DOHH2 (cell line): ENCODE measurements around the gene SMARCA2.

Source experiments
- EZH2phosphoT487 ChIP-seq: fragments of 200-600 bp; sonication (generic); IDR thresholded peaks from 2 replicates; pipeline ENCODE4 v1.6.1; 2017; ENCODE audit warnings: borderline replicate concordance, mild to moderate bottlenecking, antibody characterized with exemption, low read length, moderate library complexity, mixed read lengths
- TF ChIP-seq, protein P1 (sequence below): fragments of 200-600 bp; sonication (generic); IDR thresholded peaks from one replicate; pipeline ENCODE4 v1.5.1; 2014; ENCODE audit warnings: antibody characterized with exemption, mild to moderate bottlenecking, low read depth, low read length; ENCODE audit not compliant: poor library complexity, severe bottlenecking

DNA sequence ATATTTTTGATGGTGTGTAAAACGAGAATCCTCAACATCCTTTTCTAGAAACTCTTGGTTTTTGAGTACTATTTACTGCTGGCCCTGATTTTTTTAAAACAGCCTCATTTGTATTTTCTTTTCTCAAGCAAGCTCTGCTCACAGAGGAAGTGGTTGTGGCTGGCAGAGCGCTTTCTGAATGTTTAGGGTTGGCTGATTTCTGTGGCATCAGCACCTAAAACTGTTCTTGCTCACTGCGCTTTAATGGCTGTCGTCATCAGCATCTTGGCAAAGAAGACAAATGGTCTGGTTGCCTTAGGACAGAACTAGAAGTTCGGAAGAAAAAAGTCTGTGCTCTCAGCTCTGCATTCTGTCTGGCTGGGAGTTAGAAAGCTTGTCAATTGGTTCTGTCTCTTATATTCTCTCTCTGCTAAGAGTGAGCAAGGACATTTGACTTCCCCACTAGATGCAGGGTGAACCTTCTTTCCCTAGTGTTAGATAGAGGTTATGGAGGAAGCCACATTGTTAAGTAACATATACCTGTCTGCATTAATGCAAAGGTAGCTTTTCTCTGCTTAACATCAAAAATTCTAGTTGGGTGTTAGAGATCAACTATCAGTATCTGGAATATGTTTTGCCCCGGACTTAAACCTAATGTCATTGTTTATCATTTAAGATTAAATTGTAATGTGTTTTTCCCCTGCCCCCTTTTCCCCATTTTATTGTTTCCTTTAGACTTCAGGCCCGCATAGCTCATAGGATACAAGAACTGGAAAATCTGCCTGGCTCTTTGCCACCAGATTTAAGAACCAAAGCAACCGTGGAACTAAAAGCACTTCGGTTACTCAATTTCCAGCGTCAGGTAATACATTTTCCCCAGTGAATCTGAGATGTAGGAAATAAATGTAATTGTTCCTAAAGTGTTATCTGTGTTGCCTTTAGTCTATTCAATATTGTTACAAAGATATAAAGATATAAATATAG, 39.0 kb downstream of the SMARCA2 start:
- TF ChIP-seq, protein P1, sequence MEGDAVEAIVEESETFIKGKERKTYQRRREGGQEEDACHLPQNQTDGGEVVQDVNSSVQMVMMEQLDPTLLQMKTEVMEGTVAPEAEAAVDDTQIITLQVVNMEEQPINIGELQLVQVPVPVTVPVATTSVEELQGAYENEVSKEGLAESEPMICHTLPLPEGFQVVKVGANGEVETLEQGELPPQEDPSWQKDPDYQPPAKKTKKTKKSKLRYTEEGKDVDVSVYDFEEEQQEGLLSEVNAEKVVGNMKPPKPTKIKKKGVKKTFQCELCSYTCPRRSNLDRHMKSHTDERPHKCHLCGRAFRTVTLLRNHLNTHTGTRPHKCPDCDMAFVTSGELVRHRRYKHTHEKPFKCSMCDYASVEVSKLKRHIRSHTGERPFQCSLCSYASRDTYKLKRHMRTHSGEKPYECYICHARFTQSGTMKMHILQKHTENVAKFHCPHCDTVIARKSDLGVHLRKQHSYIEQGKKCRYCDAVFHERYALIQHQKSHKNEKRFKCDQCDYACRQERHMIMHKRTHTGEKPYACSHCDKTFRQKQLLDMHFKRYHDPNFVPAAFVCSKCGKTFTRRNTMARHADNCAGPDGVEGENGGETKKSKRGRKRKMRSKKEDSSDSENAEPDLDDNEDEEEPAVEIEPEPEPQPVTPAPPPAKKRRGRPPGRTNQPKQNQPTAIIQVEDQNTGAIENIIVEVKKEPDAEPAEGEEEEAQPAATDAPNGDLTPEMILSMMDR = no peak
- TF ChIP-seq EZH2phosphoT487 = no peak
